Stimulated activated naive CD4-positive, alpha-beta T cell (primary cell): Measurements from ENCODE around the gene NUDT9.
"Not testable (repeated sequence)": the region's sequence is repeated elsewhere in the genome, so short reads cannot be mapped to it uniquely, and the experiment has no call there.

Experiments used
- DNase-seq, 6 experiments: peaks; one replicate each; lab custom pipeline; 2025; lab: John Stamatoyannopoulos, UW

Gene NUDT9

DNA sequence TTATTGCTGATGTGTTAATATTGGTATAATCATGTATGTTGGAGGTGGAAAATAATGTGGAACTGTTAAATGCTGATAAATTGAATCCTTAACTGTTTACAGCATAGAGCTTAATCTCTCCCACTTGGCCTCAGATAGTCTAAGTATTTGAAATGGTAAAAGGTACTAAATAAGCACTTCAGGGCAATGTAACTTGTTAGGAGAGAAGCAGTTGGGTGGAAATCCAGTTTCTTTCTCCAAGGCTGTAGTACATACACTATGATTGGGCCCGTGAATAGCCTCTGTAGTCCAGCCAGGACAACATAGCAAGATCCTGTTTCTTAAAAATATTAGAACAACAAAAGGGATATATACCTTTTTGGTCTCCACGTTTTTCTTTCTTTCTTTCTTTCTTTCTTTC lies 39.7 kb downstream of the NUDT9 start:
- DNase-seq = no peak

DNA sequence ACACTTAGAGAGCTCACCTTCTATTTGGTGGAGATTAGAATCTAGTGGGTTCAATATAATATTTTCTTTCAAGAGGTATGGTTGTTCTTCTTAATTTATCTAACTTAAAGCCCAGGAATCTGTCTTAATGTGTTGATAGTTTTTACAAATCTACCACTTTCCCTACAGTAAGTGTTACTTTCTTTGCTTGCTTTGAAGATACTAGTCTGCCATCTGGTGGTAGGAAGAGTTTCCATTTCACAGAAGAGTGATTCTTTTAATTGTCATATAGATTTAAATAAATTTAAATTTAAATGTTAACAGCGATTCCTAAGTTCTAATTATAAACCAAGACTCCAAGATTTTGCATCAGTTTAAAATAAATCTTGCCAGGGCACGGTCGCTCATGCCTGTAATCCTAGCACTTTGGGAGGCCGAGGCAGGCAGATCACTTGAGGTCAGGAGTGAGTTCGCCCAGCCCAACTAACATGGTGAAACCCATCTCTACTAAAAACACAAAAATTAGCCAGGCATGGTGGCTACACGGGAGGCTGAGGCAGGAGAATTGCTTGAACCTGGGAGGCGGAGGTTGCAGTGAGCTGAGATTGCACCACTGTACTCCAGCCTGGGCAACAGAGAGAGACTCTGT lies 43.5 kb downstream of the NUDT9 start:
- DNase-seq = peak in 3 of 6 experiments; percentile 1 to 38 (median 34)

GRCh38 chr4:87469390-87469789 lies 47.0 kb downstream of the NUDT9 start:
- DNase-seq = no peak

DNA sequence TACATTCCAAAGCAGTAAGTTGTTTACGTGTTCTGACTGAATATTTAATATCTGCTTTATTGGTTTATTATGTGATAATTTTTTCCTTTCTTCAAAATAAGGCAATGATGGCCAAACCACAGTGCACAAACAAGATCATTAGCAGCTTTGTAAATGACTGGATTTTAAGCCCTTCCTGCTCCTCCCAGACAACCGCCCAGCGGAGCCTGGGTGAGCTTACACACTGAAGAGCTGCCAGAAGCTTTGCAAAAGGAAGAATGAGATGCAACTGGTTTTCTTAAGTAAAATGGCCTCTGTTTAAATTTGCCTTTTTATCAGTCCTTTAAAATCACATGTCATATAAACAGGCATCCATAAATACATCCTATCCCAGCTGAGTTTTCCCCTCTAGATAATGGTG lies 54.6 kb downstream of the NUDT9 start:
- no peak for DNase-seq

DNA sequence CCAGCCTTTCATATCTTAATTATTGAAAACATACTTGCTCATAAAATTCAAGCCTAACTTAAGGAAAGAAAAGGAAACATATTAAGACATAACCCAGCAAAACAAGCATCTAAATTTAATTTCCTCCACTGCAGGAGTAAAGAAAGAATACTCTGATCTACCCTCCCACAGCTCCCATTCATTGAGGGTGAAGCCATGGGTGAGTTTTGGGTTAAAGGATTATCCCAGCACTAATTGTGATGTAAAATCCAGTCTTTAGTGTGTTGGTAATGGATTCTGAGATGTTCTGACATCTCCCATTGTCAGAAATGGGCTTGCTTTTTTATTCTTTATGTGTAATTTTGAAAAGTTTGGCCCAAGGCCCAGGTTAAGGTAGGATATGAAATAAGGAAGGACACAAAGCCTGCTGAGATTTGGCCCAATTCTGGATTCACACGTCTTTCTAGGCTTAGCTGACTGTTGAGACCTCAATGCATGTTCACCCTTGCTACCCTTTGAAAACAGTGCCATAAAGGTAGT lies 56.4 kb downstream of the NUDT9 start:
- no peak for DNase-seq

GRCh38 chr4:87481377-87481776 lies 59.0 kb downstream of the NUDT9 start:
- no peak for DNase-seq

GRCh38 chr4:87483247-87483646 lies 60.9 kb downstream of the NUDT9 start:
- DNase-seq = not testable (repeated sequence)

GRCh38 chr4:87488666-87489065 lies 66.3 kb downstream of the NUDT9 start:
- not testable (repeated sequence) for DNase-seq

DNA sequence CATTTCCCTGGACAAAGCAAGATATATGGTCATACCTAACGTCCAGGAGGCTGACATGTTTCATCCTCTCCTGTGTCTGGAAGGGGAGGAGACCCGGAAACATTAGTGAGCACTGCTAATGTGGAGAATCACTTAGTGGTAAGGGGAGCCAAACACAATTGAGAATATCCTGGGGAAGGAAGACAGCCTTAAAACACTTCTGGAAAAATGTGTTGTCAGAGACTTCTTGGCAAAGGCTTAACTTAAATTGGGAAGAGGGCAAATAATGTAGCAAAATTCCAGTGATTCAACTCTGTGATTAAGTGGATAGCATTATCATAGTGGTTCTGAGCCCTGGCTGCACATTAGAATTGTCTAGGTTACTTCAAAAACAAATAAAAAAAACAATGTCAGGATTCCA lies 67.3 kb downstream of the NUDT9 start:
- DNase-seq = no peak

- DNase-seq = no peak
Measured at GRCh38 chr4:87490664-87491369, 68.4 kb downstream of the NUDT9 start.

DNA sequence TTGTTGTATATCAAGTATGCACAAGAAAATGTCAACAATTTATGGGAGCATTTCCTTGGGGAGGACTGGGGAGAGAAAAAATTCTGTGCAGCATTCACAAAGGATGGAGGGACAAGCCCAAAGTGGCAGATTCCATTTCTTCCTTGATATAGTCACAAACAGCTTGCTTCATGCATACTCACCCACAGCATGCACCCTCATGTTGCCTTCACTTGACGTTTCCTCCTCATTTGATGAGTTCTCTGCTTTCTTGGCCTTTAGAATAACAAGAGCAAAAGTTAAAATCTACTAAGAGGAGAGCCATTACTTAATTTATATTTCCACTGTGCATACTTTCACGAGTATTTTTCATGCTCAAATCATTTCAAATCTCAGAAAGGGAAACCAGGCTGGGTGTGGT lies 69.1 kb downstream of the NUDT9 start:
- DNase-seq = no peak

GRCh38 chr4:87491851-87492250 lies 69.5 kb downstream of the NUDT9 start:
- not testable (repeated sequence) for DNase-seq

GRCh38 chr4:87493115-87493514 lies 70.7 kb downstream of the NUDT9 start:
- no peak for DNase-seq

GRCh38 chr4:87497159-87497558 lies 74.8 kb downstream of the NUDT9 start:
- no peak for DNase-seq

DNA sequence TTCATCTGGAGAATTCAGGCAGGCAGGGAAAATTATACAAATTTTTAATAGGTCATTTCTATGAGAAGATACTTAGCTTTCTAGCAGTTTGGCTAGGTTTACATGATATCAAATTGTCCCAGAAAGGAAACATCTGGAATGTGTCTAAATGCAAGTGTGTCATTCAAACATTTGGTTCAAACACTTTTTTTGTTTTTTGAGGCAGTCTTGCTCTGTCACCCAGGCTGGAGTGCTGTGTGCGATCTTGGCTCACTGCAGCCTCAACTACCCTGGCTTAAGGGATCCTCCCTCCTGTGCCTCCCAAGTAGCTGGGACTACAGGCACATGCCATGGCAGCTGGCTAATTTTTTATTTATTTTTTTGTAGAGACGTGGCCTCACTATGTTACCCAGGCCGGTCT lies 75.2 kb downstream of the NUDT9 start:
- no peak for DNase-seq

GRCh38 chr4:87498446-87498900 lies 76.1 kb downstream of the NUDT9 start:
- no peak for DNase-seq

- no peak for DNase-seq
Measured at GRCh38 chr4:87499403-87500091, 77.2 kb downstream of the NUDT9 start.

GRCh38 chr4:87500092-87500462 lies 77.7 kb downstream of the NUDT9 start:
- no peak for DNase-seq

GRCh38 chr4:87502580-87503238 lies 80.3 kb downstream of the NUDT9 start:
- DNase-seq = no peak

DNA sequence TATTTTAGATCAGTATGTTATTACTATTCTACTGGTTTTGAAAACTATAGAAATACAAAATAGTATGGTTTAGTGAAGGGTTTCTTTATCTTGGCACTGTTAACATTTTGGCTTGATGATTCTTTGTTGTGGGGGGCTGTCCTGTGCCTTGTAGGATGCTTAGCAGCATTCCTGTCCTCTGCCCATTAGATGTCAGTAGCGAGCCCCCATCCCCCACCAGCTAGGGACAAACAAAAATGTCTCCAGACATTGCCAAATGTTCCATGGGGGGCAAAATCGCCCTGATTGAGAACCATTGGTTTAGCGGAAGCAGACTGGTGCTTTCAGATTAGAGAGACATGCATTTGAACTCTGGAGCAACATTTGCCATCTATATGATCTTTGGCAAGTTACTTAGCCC lies 83.5 kb downstream of the NUDT9 start:
- DNase-seq = no peak

DNA sequence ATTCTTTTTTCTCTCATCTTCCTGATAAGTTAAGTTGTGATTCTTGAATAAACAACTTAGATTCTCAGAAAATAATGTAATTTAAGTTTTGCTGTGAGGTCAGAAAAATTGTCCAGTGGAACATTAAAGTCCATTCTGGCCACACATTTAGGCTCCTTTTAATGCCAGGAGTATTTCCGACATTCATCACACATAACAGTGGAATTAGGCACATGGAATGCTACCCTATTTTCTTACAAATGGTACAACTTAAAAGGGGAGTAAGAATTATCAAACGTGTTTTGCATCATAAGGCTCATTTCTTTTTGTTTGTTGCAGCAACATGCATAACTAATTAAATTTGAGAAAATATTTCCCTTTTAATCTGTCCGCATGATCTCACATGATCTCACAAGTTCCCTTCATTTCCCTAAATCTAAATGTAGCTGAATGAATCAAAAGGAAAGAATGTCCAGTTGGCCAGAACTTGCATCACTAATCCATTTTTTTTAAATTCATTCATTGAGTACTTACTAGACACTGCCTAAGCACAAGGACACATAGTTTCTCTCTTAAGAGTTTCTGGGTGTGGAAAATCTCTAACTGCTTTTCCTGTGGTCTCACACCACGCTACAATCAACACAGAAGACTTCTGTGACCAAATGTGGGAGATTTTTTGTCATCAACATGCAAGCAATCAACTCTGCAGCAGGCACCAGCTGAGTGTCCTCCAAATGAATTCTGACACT lies 84.8 kb downstream of the NUDT9 start:
- DNase-seq = no peak
